Ectodermal cell (in vitro differentiated cells): ENCODE results near the gene SLK.

ENCODE experiments used
- H3K27ac ChIP-seq: 2 replicates; pipeline ENCODE4 v1.7.0; 2013; ENCODE audit warnings: mild to moderate bottlenecking, low read depth, low read length; ENCODE audit not compliant: insufficient read depth, poor library complexity, severe bottlenecking
- H3K27me3 ChIP-seq: 2 replicates; pipeline ENCODE4 v1.7.0; 2013; ENCODE audit warnings: mild to moderate bottlenecking, low read length; ENCODE audit not compliant: insufficient read depth, control insufficient read depth, poor library complexity, severe bottlenecking
- H3K36me3 ChIP-seq: one replicate; pipeline ENCODE4 v1.7.0; 2013; ENCODE audit warnings: low read length; ENCODE audit not compliant: control insufficient read depth, insufficient read depth
- H3K4me1 ChIP-seq: one replicate; pipeline ENCODE4 v1.7.0; 2013; ENCODE audit warnings: low read length; ENCODE audit not compliant: control insufficient read depth, insufficient read depth
- H3K4me3 ChIP-seq: 2 replicates; pipeline ENCODE4 v1.7.0; 2013; ENCODE audit warnings: low read depth, low read length, control low read depth; ENCODE audit not compliant: insufficient read depth
- H3K9me3 ChIP-seq: 2 replicates; pipeline ENCODE4 v1.7.0; 2013; ENCODE audit warnings: mild to moderate bottlenecking, low read length, moderate library complexity; ENCODE audit not compliant: control insufficient read depth
- WGBS, 2 experiments: methylation state at CpG; one replicate each; pipeline ENCODE4 v1.1.7; 2013; ENCODE audit warnings: missing lambda C conversion rate in 2 of 2; 5-methylcytosine and 5-hydroxymethylcytosine counted together

SLK gene

GRCh38 chr10:104065748-104066147, 98.8 kb downstream of the SLK start:
- no peak overlapping the region for H3K4me3 ChIP-seq
- H3K4me1 ChIP-seq = peaks cover 20% of the 10 kb centered on the region
- H3K36me3 ChIP-seq = no peaks in the 10 kb centered on the region
- no peaks in the 10 kb centered on the region for H3K9me3 ChIP-seq
- H3K27ac ChIP-seq = no peak overlapping the region
- WGBS, 2 experiments = 96 to 100% methylated on average over 1 of the region's 1 CpG
- H3K27me3 ChIP-seq = no peaks in the 10 kb centered on the region

DNA sequence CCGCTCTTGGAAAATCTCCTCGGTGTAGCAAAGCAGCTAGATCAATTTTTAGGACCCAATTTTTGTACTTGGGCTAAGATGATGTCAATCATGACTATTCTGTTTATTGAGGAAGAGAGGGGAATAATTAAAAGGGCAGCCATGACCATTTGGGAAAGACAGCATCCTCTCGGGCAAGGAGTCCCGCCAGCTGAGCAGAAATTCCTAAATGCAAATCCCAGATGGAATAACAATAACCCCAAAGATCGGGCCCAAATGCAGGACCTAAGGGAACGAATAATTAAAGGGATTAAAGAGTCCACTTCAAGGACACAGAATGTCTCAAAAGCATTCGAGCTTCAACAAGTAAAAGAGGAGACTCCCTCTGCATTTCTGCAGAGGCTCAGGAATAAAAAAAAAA, 100.0 kb downstream of the SLK start:
- H3K4me3 ChIP-seq = no peak overlapping the region
- H3K27me3 ChIP-seq = no peaks in the 10 kb centered on the region
- 28 to 38% methylated on average over 7 of the region's 7 CpGs for WGBS, 2 experiments
- H3K4me1 ChIP-seq = peaks cover 20% of the 10 kb centered on the region
- H3K27ac ChIP-seq = no peak overlapping the region
- H3K9me3 ChIP-seq = no peaks in the 10 kb centered on the region
- H3K36me3 ChIP-seq = no peaks in the 10 kb centered on the region

- Histone ChIP-seq H3K36me3 (no peaks in the 10 kb centered on the region), H3K4me3 (no peak overlapping the region), H3K27ac (no peak overlapping the region), H3K4me1 (peaks cover 20% of the 10 kb centered on the region), H3K27me3 (no peaks in the 10 kb centered on the region), H3K9me3 (no peaks in the 10 kb centered on the region)
- WGBS, 2 experiments = 24 to 28% methylated on average over 12 of the region's 12 CpGs
Observed at GRCh38 chr10:104067525-104067924, 100.6 kb downstream of the SLK start.

GRCh38 chr10:104069613-104070012, 102.7 kb downstream of the SLK start:
- Histone ChIP-seq H3K27me3 (no peaks in the 10 kb centered on the region), H3K4me1 (peaks cover 20% of the 10 kb centered on the region), H3K36me3 (no peaks in the 10 kb centered on the region), H3K4me3 (no peak overlapping the region), H3K9me3 (no peaks in the 10 kb centered on the region), H3K27ac (no peak overlapping the region)
- WGBS, 2 experiments = 75 to 80% methylated on average over 6 of the region's 6 CpGs

- Histone ChIP-seq H3K36me3 (no peaks in the 10 kb centered on the region), H3K4me1 (peaks cover 18% of the 10 kb centered on the region), H3K27ac (no peak overlapping the region), H3K9me3 (no peaks in the 10 kb centered on the region), H3K4me3 (no peak overlapping the region), H3K27me3 (no peaks in the 10 kb centered on the region)
- 91 to 94% methylated on average over 5 of the region's 5 CpGs for WGBS, 2 experiments
Observed at GRCh38 chr10:104072786-104073185, 105.8 kb downstream of the SLK start.

GRCh38 chr10:104074505-104074904, 107.6 kb downstream of the SLK start:
- Histone ChIP-seq H3K36me3 (no peaks in the 10 kb centered on the region), H3K4me1 (peaks cover 16% of the 10 kb centered on the region), H3K9me3 (no peaks in the 10 kb centered on the region), H3K27ac (no peak overlapping the region), H3K4me3 (no peak overlapping the region), H3K27me3 (no peaks in the 10 kb centered on the region)
- 90 to 91% methylated on average over 6 of the region's 6 CpGs for WGBS, 2 experiments

- H3K36me3 ChIP-seq = no peaks in the 10 kb centered on the region
- no peaks in the 10 kb centered on the region for H3K27me3 ChIP-seq
- peaks cover 28% of the 10 kb centered on the region for H3K4me1 ChIP-seq
- peak overlapping the region; percentile 84 for H3K27ac ChIP-seq
- WGBS, 2 experiments = 0 to 6% methylated on average over 2 to 3 of the region's 3 CpGs
- H3K9me3 ChIP-seq = no peaks in the 10 kb centered on the region
- H3K4me3 ChIP-seq = no peak overlapping the region
Observed at GRCh38 chr10:104076743-104077160, 109.8 kb downstream of the SLK start.

- H3K9me3 ChIP-seq = no peaks in the 10 kb centered on the region
- WGBS, 2 experiments = 14 to 21% methylated on average over 3 of the region's 3 CpGs
- H3K36me3 ChIP-seq = no peaks in the 10 kb centered on the region
- peak overlapping the region; percentile 84 for H3K27ac ChIP-seq
- no peaks in the 10 kb centered on the region for H3K27me3 ChIP-seq
- H3K4me1 ChIP-seq = peaks cover 32% of the 10 kb centered on the region
- no peak overlapping the region for H3K4me3 ChIP-seq
Observed at GRCh38 chr10:104077247-104077646, 110.3 kb downstream of the SLK start.

GRCh38 chr10:104077663-104078151, 110.8 kb downstream of the SLK start:
- H3K27ac ChIP-seq = no peak overlapping the region
- no peaks in the 10 kb centered on the region for H3K27me3 ChIP-seq
- no peaks in the 10 kb centered on the region for H3K36me3 ChIP-seq
- 86 to 87% methylated on average over 5 of the region's 5 CpGs for WGBS, 2 experiments
- no peak overlapping the region for H3K4me3 ChIP-seq
- peaks cover 32% of the 10 kb centered on the region for H3K4me1 ChIP-seq
- H3K9me3 ChIP-seq = no peaks in the 10 kb centered on the region
